WTC11 (cell line): ENCODE measurements around the gene SEMA4F. TPM values are rescaled to one million over a fixed set of nuclear protein-coding genes. Genes with fewer than 3 reads are reported as not detected.

Experiments used
- ATAC-seq: fragments of 200-7000 bp; cut with Tn5 transposase; 2 replicates; pipeline ENCODE4 v1.10.0; 2021; ENCODE audit warnings: mild to moderate bottlenecking, moderate library complexity
- CTCF ChIA-PET: fragments of 300-600 bp; sonication (Branson Sonifier 250); formaldehyde crosslinking; loops from one replicate; lab custom pipeline; 2021; ENCODE audit warnings: antibody characterized with exemption; lab: Charles Lee
- POLR2A ChIA-PET: fragments of 350-600 bp; sonication (Branson Sonifier 250); formaldehyde crosslinking; loops from one replicate; lab custom pipeline; 2021; ENCODE audit warnings: antibody characterized with exemption; lab: Charles Lee
- DNase-seq: peaks from one replicate; pipeline ENCODE4 v3.0.0; 2021; ENCODE audit warnings: low spot score
- H3K27ac Mint-ChIP-seq: 2 replicates; pipeline ENCODE4 v1.8.0; 2021; ENCODE audit warnings: mixed read lengths
- H3K27me3 Mint-ChIP-seq: 2 replicates; pipeline ENCODE4 v1.8.0; 2021; ENCODE audit warnings: low read depth, mild to moderate bottlenecking, moderate library complexity, mixed read lengths
- H3K36me3 Mint-ChIP-seq: 2 replicates; pipeline ENCODE4 v1.8.0; 2021; ENCODE audit warnings: mixed read lengths
- H3K4me1 Mint-ChIP-seq: 2 replicates; pipeline ENCODE4 v1.8.0; 2022; ENCODE audit warnings: mixed read lengths
- H3K4me3 Mint-ChIP-seq: 2 replicates; pipeline ENCODE4 v1.8.0; 2021; ENCODE audit warnings: mild to moderate bottlenecking, moderate library complexity, mixed read lengths
- H3K9me3 Mint-ChIP-seq: 2 replicates; pipeline ENCODE4 v1.8.0; 2021; ENCODE audit warnings: mixed read lengths
- AR ChIP-seq: fragments of 250-450 bp; sonication (Bioruptor Pico); IDR thresholded peaks from 2 replicates; pipeline ENCODE4 v1.9.0; 2021; ENCODE audit warnings: mild to moderate bottlenecking
- ATF3 ChIP-seq: sonication (generic); formaldehyde crosslinking; conservative IDR thresholded peaks from 2 replicates; pipeline ENCODE4 v1.8.1; 2022; ENCODE audit warnings: mild to moderate bottlenecking, missing genetic modification reagents
- CTCF ChIP-seq: fragments of 200-600 bp; IDR thresholded peaks from 2 replicates; pipeline ENCODE4 v1.8.0; 2022; ENCODE audit warnings: antibody characterized with exemption
- ELF4 ChIP-seq: sonication (generic); formaldehyde crosslinking; IDR thresholded peaks from 2 replicates; pipeline ENCODE4 v1.8.1; 2022; ENCODE audit warnings: low read depth, mild to moderate bottlenecking, moderate library complexity, missing genetic modification reagents
- ERG ChIP-seq: fragments of 250-450 bp; sonication (Bioruptor Pico); IDR thresholded peaks from 2 replicates; pipeline ENCODE4 v1.8.0; 2021; ENCODE audit warnings: mild to moderate bottlenecking
- FOXP1 ChIP-seq: sonication (generic); formaldehyde crosslinking; IDR thresholded peaks from 2 replicates; pipeline ENCODE4 v1.8.0; 2022; ENCODE audit warnings: missing genetic modification reagents, mild to moderate bottlenecking, moderate library complexity, borderline replicate concordance
- NFATC4 ChIP-seq: fragments of 250-450 bp; sonication (Bioruptor Pico); IDR thresholded peaks from 2 replicates; pipeline ENCODE4 v1.9.0; 2021; ENCODE audit warnings: mild to moderate bottlenecking
- NFE2L1 ChIP-seq: sonication (generic); formaldehyde crosslinking; IDR thresholded peaks from 2 replicates; pipeline ENCODE4 v1.8.1; 2023; ENCODE audit warnings: missing genetic modification reagents
- NFYB ChIP-seq: sonication (generic); formaldehyde crosslinking; conservative IDR thresholded peaks from 2 replicates; pipeline ENCODE4 v1.8.0; 2022; ENCODE audit warnings: low read depth, missing genetic modification reagents
- OVOL2 ChIP-seq: fragments of 250-450 bp; sonication (Bioruptor Pico); IDR thresholded peaks from 2 replicates; pipeline ENCODE4 v1.9.0; 2021; ENCODE audit warnings: mild to moderate bottlenecking, borderline replicate concordance
- SMAD4 ChIP-seq: sonication (generic); formaldehyde crosslinking; IDR thresholded peaks from 2 replicates; pipeline ENCODE4 v1.8.0; 2022; ENCODE audit warnings: mild to moderate bottlenecking, missing genetic modification reagents
- SP1 ChIP-seq: sonication (generic); formaldehyde crosslinking; conservative IDR thresholded peaks from 2 replicates; pipeline ENCODE4 v1.8.1; 2022; ENCODE audit warnings: missing genetic modification reagents
- USF1 ChIP-seq: sonication (generic); formaldehyde crosslinking; IDR thresholded peaks from 2 replicates; pipeline ENCODE4 v1.8.0; 2022; ENCODE audit warnings: mild to moderate bottlenecking, missing genetic modification reagents
- USF2 ChIP-seq: sonication (generic); formaldehyde crosslinking; IDR thresholded peaks from 2 replicates; pipeline ENCODE4 v1.8.1; 2023; ENCODE audit warnings: mild to moderate bottlenecking, missing genetic modification reagents, moderate library complexity
- ZNF138 ChIP-seq: sonication (generic); formaldehyde crosslinking; conservative IDR thresholded peaks from 2 replicates; pipeline ENCODE4 v1.8.1; 2022; ENCODE audit warnings: mild to moderate bottlenecking, moderate library complexity, missing genetic modification reagents
- ZNF219 ChIP-seq: sonication (generic); formaldehyde crosslinking; IDR thresholded peaks from 2 replicates; pipeline ENCODE4 v1.8.0; 2023; ENCODE audit warnings: missing genetic modification reagents, mild to moderate bottlenecking, borderline replicate concordance
- ZNF281 ChIP-seq: sonication (generic); formaldehyde crosslinking; IDR thresholded peaks from 2 replicates; pipeline ENCODE4 v1.8.0; 2023; ENCODE audit warnings: mild to moderate bottlenecking, missing genetic modification reagents
- ZSCAN18 ChIP-seq: fragments of 250-450 bp; sonication (Bioruptor Pico); IDR thresholded peaks from 2 replicates; pipeline ENCODE4 v2.1.2; 2022; ENCODE audit warnings: mild to moderate bottlenecking, moderate library complexity
- total RNA-seq: library from RNA; stranded (reverse); gene quantifications from 3 replicates; pipeline ENCODE4 v1.2.3, GENCODE V29; 2021

SEMA4F gene
- total RNA-seq, 1 experiment from 2014 or later = 5.7 TPM

GRCh38 chr2:74682501-74682900 is 28.5 kb downstream of the SEMA4F start (continued):
- TF ChIP-seq ELF4 (CRISPR knock-in tag) (no peak), FOXP1 (CRISPR knock-in tag) (no peak), ERG (no peak), CTCF (no peak), ZNF138 (CRISPR knock-in tag) (no peak), ATF3 (no peak), USF1 (CRISPR knock-in tag) (no peak)

- Mint-ChIP-seq H3K36me3 (no peaks in the 10 kb centered on the region), H3K4me3 (no peak overlapping the region), H3K27me3 (no peaks in the 10 kb centered on the region), H3K27ac (no peak overlapping the region), H3K9me3 (peaks cover 10% of the 10 kb centered on the region), H3K4me1 (no peaks in the 10 kb centered on the region)
- DNase-seq (no peak), ATAC-seq (no peak)
- ChIA-PET CTCF (interaction anchor here (1.2 kb wide), 1 partner anchor 10 kb away, joined by 3 read pairs; no protein-coding TSS in a partner anchor), POLR2A (no interaction called here)
- TF ChIP-seq USF2 (CRISPR knock-in tag) (peak; percentile 56; the same call in 1 of the 2 replicates), OVOL2 (CRISPR knock-in tag) (no peak)
Observed at GRCh38 chr2:74685408-74685807, 31.4 kb downstream of the SEMA4F start.

- Mint-ChIP-seq H3K4me1 (no peaks in the 10 kb centered on the region), H3K4me3 (no peak overlapping the region), H3K9me3 (peaks cover 10% of the 10 kb centered on the region), H3K27ac (no peak overlapping the region), H3K27me3 (no peaks in the 10 kb centered on the region), H3K36me3 (no peaks in the 10 kb centered on the region)
- POLR2A ChIA-PET = no interaction called here
- DNase-seq (no peak), ATAC-seq (no peak)
- CTCF ChIA-PET = interaction anchor here (0.8 to 3.5 kb wide), 2 partner anchors 148 to 187 kb away, joined by 3 to 10 read pairs; no protein-coding TSS in a partner anchor
- TF ChIP-seq SP1 (CRISPR knock-in tag) = no peak
- no peak for TF ChIP-seq AR (CRISPR knock-in tag)
- no peak for TF ChIP-seq NFE2L1 (CRISPR knock-in tag)
- TF ChIP-seq NFYB (CRISPR knock-in tag) = no peak
- no peak for TF ChIP-seq CTCF
- TF ChIP-seq NFATC4 (CRISPR knock-in tag) = no peak
- no peak for TF ChIP-seq ZNF219 (CRISPR knock-in tag)
- no peak for TF ChIP-seq SMAD4
- no peak for TF ChIP-seq ZSCAN18 (CRISPR knock-in tag)
- TF ChIP-seq ZNF281 (CRISPR knock-in tag) = no peak
Observed at GRCh38 chr2:74688881-74689280, 34.8 kb downstream of the SEMA4F start.
